ENCODE measurements around the gene ESPN. TPM values are rescaled to one million over a fixed set of nuclear protein-coding genes. Genes with fewer than 3 reads are reported as not detected.

ESPN gene
- total and polyA plus RNA-seq, 12 donors: 0.12 to 0.51 (median 0.25) TPM; not detected in 5

- 59 to 82% methylated on average over 4 of the region's 4 CpGs for WGBS, 2 donors
- Histone ChIP-seq H3K4me1 (peaks cover 27 to 50% (median 44%) of the 10 kb centered on the region in 9 donors), H3K9me3 (no peaks in the 10 kb centered on the region), H3K27ac (no peak overlapping the region), H3K36me3 (no peaks in the 10 kb centered on the region), H3K27me3 (peaks cover 68 to 100% (median 98%) of the 10 kb centered on the region in 7 donors), H3K4me3 (no peak overlapping the region)
- no peak for TF ChIP-seq CTCF (IDR thresholded peaks at IDR 0.05)
- ATAC-seq (no peak), DNase-seq (no peak)
- intact Hi-C loops (cut with DNase I): no loop called here
Observed at GRCh38 chr1:6421266-6421665, 3.3 kb upstream of the ESPN start.

GRCh38 chr1:6423321-6423999, 1.1 kb upstream of the ESPN start:
- DNase-seq (no peak), ATAC-seq (peak in 5 of 8 donors; percentile 18 to 50 (median 29))
- H3K4me1 ChIP-seq: peaks cover 27 to 49% (median 44%) of the 10 kb centered on the region in 9 donors

GRCh38 chr1:6424000-6424565, 493 bp upstream of the ESPN start:
- H3K36me3 ChIP-seq: no peaks in the 10 kb centered on the region
- no peak for DNase-seq
- H3K27ac ChIP-seq: no peak overlapping the region
- TF ChIP-seq CTCF (IDR thresholded peaks at IDR 0.05): no peak
- 4 to 5% methylated on average over 35 of the region's 35 CpGs for WGBS, 2 donors
- H3K27me3 ChIP-seq: peaks cover 57 to 100% (median 97%) of the 10 kb centered on the region in 7 donors
- no peak overlapping the region for H3K4me3 ChIP-seq
- H3K4me1 ChIP-seq: peaks cover 26 to 45% (median 42%) of the 10 kb centered on the region in 9 donors
- peak in 2 of 8 donors; percentile 8 to 17 for ATAC-seq
- no peaks in the 10 kb centered on the region for H3K9me3 ChIP-seq
- intact Hi-C loops (cut with DNase I): no loop called here

More at GRCh38 chr1:6423321-6423999, 1.1 kb upstream of the ESPN start:
- 4 to 7% methylated on average over 23 to 24 of the region's 24 CpGs for WGBS, 2 donors
- H3K36me3 ChIP-seq: no peaks in the 10 kb centered on the region
- peaks cover 63 to 100% (median 98%) of the 10 kb centered on the region in 7 donors for H3K27me3 ChIP-seq
- intact Hi-C loops (cut with DNase I): no loop called here
- no peak overlapping the region for H3K4me3 ChIP-seq
- H3K9me3 ChIP-seq: no peaks in the 10 kb centered on the region
- TF ChIP-seq CTCF (IDR thresholded peaks at IDR 0.05): peak in 8 of 9 donors; percentile 19 to 59 (median 54)
- no peak overlapping the region for H3K27ac ChIP-seq

GRCh38 chr1:6425658-6426057, 1.1 kb downstream of the ESPN start:
- DNase-seq (no peak), ATAC-seq (no peak)
- Histone ChIP-seq H3K4me1 (peaks cover 13 to 35% (median 28%) of the 10 kb centered on the region in 9 donors), H3K9me3 (no peaks in the 10 kb centered on the region), H3K4me3 (no peak overlapping the region), H3K36me3 (no peaks in the 10 kb centered on the region), H3K27ac (no peak overlapping the region), H3K27me3 (peaks cover 46 to 100% (median 95%) of the 10 kb centered on the region in 7 donors)
- intact Hi-C loops (cut with DNase I): no loop called here
- 82% methylated on average over 6 of the region's 6 CpGs for WGBS, 2 donors
- no peak for TF ChIP-seq CTCF (IDR thresholded peaks at IDR 0.05)
